ENCODE measurements around the gene LRTM1.

LRTM1 gene

GRCh38 chr3:54888873-54889272 is 39.0 kb downstream of the LRTM1 start:
- Histone ChIP-seq H3K27me3 (ENCODE audit: insufficient read depth, poor library complexity, severe bottlenecking) (no peaks in the 10 kb centered on the region), H3K4me3 (replicated peaks; ENCODE audit: insufficient read depth, low read length) (no peak overlapping the region), H3K27ac (replicated peaks) (no peak overlapping the region)
- no peak for DNase-seq (ENCODE audit: low read depth in 1 of 2, low spot score in 1 of 2)
- TF ChIP-seq GABPA (IDR thresholded peaks at IDR 0.05; ENCODE audit: low read depth) (no peak), CTCF (IDR thresholded peaks at IDR 0.05; ENCODE audit: insufficient read depth, low read length) (no peak), SPI1 (IDR thresholded peaks at IDR 0.05; ENCODE audit: borderline replicate concordance, low read depth) (no peak), POLR2AphosphoS5 (IDR thresholded peaks at IDR 0.05; ENCODE audit: low read depth) (no peak), REST (IDR thresholded peaks at IDR 0.05; ENCODE audit: insufficient replicate concordance, low read depth) (no peak)

GRCh38 chr3:54888162-54888561 is 39.7 kb downstream of the LRTM1 start:
- DNase-seq (ENCODE audit: low read depth in 1 of 2, low spot score in 1 of 2): no peak
- Histone ChIP-seq H3K4me3 (replicated peaks; ENCODE audit: insufficient read depth, low read length) (no peak overlapping the region), H3K27me3 (ENCODE audit: insufficient read depth, poor library complexity, severe bottlenecking) (no peaks in the 10 kb centered on the region), H3K27ac (replicated peaks) (no peak overlapping the region)
- TF ChIP-seq GABPA (IDR thresholded peaks at IDR 0.05; ENCODE audit: low read depth): no peak
- no peak for TF ChIP-seq REST (IDR thresholded peaks at IDR 0.05; ENCODE audit: insufficient replicate concordance, low read depth)
- TF ChIP-seq POLR2AphosphoS5 (IDR thresholded peaks at IDR 0.05; ENCODE audit: low read depth): no peak
- no peak for TF ChIP-seq CTCF (IDR thresholded peaks at IDR 0.05; ENCODE audit: insufficient read depth, low read length)
- no peak for TF ChIP-seq SPI1 (IDR thresholded peaks at IDR 0.05; ENCODE audit: borderline replicate concordance, low read depth)

- DNase-seq (ENCODE audit: low read depth in 1 of 2, low spot score in 1 of 2): no peak
- no peak for TF ChIP-seq POLR2AphosphoS5 (IDR thresholded peaks at IDR 0.05; ENCODE audit: low read depth)
- TF ChIP-seq SPI1 (IDR thresholded peaks at IDR 0.05; ENCODE audit: borderline replicate concordance, low read depth): no peak
- no peak for TF ChIP-seq REST (IDR thresholded peaks at IDR 0.05; ENCODE audit: insufficient replicate concordance, low read depth)
- no peak for TF ChIP-seq CTCF (IDR thresholded peaks at IDR 0.05; ENCODE audit: insufficient read depth, low read length)
- no peak for TF ChIP-seq GABPA (IDR thresholded peaks at IDR 0.05; ENCODE audit: low read depth)
- H3K27ac ChIP-seq (replicated peaks): no peak overlapping the region
- H3K4me3 ChIP-seq (replicated peaks; ENCODE audit: insufficient read depth, low read length): no peak overlapping the region
- H3K27me3 ChIP-seq (ENCODE audit: insufficient read depth, poor library complexity, severe bottlenecking): no peaks in the 10 kb centered on the region
Observed at GRCh38 chr3:54882129-54882833, 45.6 kb downstream of the LRTM1 start.
